Raji (cell line): ENCODE results near the gene NTMT1.
A peak's percentile ranks its signal among the peaks of the same experiment; 100 is the strongest.

Experiments used
- POLR2A ChIP-seq: IDR thresholded peaks from 2 replicates; pipeline ENCODE4 v1.6.1; 2011; ENCODE audit warnings: low read depth, low read length, control low read depth; ENCODE audit not compliant: insufficient read depth

NTMT1 gene

GRCh38 chr9:129635099-129636065, 9.4 kb downstream of the NTMT1 start:
- no peak for TF ChIP-seq POLR2A

GRCh38 chr9:129637102-129637501, 11.1 kb downstream of the NTMT1 start:
- TF ChIP-seq POLR2A = no peak

- TF ChIP-seq POLR2A = no peak
These were observed 11.9 kb downstream of the NTMT1 start for GRCh38 chr9:129637673-129638439.

GRCh38 chr9:129639034-129639630, 13.2 kb downstream of the NTMT1 start:
- no peak for TF ChIP-seq POLR2A

GRCh38 chr9:129639756-129640085, 13.8 kb downstream of the NTMT1 start:
- TF ChIP-seq POLR2A = no peak

GRCh38 chr9:129640086-129640870, 14.3 kb downstream of the NTMT1 start:
- TF ChIP-seq POLR2A = no peak

GRCh38 chr9:129640871-129641749, 15.1 kb downstream of the NTMT1 start:
- no peak for TF ChIP-seq POLR2A

GRCh38 chr9:129641750-129642585, 16.0 kb downstream of the NTMT1 start, which contains the start of gene ASB6:
TSS of gene ASB6 (minus strand) at chr9:129642151. CDS start at chr9:129641999, 152 bp downstream.
- TF ChIP-seq POLR2A = peak; percentile 80

- TF ChIP-seq POLR2A = no peak
These were observed 17.7 kb downstream of the NTMT1 start for GRCh38 chr9:129643706-129644105.

GRCh38 chr9:129644365-129644764, 18.4 kb downstream of the NTMT1 start:
- TF ChIP-seq POLR2A = no peak

- TF ChIP-seq POLR2A = no peak
These were observed 18.9 kb downstream of the NTMT1 start for GRCh38 chr9:129644902-129645301.

GRCh38 chr9:129646252-129646651, 20.3 kb downstream of the NTMT1 start:
- TF ChIP-seq POLR2A = no peak

GRCh38 chr9:129646654-129647053, 20.7 kb downstream of the NTMT1 start:
- TF ChIP-seq POLR2A = no peak
